Measurements from ENCODE around the gene PAQR3.

Gene PAQR3

GRCh38 chr4:78938868-78939666 is at the start of gene PAQR3:
PAQR3 (minus strand) TSS chr4:78939438; CDS start chr4:78939224, 214 bp downstream.
- DNase-seq (ENCODE audit: low read depth, low spot score), result no peak

GRCh38 chr4:78987683-78988082 is 48.4 kb upstream of the PAQR3 start:
- DNase-seq (ENCODE audit: low read depth, low spot score), result no peak

DNA sequence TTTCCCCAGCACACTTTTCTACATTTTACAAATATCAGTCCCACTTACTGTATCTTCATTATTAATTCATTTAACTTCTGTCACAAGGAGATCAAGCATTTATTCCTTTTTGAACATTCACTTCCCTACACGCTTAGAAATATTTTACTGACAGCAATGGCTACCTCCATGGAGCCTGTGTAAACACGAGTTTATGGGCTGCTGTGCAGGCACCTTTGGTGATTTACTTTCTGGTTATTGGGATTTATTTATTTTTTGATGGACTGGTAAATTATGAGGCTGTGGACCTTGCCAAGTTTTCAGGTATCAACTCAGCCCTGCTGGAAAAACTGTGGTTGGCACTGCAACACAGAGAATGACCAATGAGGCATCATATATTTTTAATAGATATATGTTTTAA is 45.4 kb upstream of the PAQR3 start:
- DNase-seq (ENCODE audit: low read depth, low spot score), result no peak

GRCh38 chr4:78975865-78976264 is 36.6 kb upstream of the PAQR3 start:
- DNase-seq (ENCODE audit: low read depth, low spot score), result no peak

GRCh38 chr4:78971776-78972175 is 32.5 kb upstream of the PAQR3 start:
- no peak for DNase-seq (ENCODE audit: low read depth, low spot score)

DNA sequence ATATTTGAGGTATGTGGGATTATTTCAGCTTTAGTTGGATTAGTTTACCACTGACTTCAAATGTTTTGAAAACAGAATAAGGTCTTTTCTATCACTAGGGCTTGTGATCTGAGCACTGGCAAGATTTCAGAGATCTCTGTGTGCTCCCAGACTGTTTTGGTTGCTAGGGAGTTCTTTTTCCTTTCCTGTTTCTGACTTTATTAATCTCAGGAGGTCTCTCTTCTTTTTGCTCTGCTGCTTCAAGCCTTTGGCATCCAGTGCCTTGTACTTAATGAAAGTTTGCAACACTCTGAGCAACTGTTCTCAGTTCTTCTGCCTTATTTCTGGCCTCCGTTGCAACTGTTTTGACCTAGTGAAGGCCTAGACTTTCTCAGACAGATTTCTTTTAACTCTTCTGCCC is 32.1 kb upstream of the PAQR3 start:
- DNase-seq (ENCODE audit: low read depth, low spot score), result no peak

- no peak for DNase-seq (ENCODE audit: low read depth, low spot score)
These were observed 23.4 kb upstream of the PAQR3 start for GRCh38 chr4:78962597-78963115.

GRCh38 chr4:78960926-78961325 is 21.7 kb upstream of the PAQR3 start:
- DNase-seq (ENCODE audit: low read depth, low spot score), result no peak

GRCh38 chr4:78956975-78957374 is 17.7 kb upstream of the PAQR3 start:
- no peak for DNase-seq (ENCODE audit: low read depth, low spot score)

GRCh38 chr4:78953769-78954666 is 14.8 kb upstream of the PAQR3 start:
- DNase-seq (ENCODE audit: low read depth, low spot score), result no peak

DNA sequence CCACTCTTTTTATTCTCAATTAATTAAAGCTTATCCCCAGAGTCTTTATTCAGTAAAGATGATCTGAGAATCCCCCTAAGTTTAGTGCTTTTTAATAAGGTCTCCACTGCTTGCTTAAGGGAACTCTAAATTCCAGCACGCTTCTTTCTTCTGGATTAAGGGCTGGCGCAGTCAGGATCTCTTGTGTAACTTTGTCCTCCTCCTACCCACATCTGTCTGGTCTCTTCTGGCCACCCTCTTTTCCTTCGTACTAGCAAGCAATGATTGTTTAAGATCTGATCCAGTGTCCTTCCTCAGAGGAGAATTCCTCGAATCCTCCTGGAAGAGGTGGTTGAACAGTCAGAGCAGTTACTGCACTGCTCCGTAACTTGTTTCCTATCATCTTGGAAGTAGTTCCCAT is 14.0 kb upstream of the PAQR3 start:
- DNase-seq (ENCODE audit: low read depth, low spot score), result no peak

DNA sequence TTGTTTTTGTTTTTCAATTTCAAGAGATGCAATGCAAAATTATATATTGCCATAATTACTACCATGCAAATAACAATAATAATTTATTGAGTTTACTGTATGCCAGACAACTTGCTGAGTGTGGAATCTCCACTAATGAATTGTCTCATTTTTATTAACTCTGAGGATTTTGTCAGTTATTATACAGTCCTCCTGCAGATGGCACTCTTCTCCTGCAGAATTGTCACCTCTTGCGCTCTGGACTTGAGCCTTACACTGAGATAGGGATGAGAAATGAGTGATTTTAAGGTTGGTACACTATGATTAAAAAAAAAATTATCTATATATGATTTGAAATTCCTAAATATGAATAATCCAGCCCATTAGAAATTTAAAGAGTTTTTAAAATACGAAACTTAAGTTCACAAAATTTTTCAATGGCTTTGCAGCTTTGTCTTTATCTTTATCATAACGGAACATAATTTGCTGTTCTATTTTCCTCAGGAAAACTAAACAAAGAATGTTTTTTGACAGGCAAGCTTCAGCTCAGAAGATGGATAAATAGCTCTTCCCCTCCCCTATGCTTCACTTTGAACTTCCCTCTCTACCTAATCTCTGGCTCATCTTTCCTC is 12.7 kb upstream of the PAQR3 start:
- DNase-seq (ENCODE audit: low read depth, low spot score), result no peak

- no peak for DNase-seq (ENCODE audit: low read depth, low spot score)
These were observed 10.5 kb upstream of the PAQR3 start for GRCh38 chr4:78949735-78950134.

DNA sequence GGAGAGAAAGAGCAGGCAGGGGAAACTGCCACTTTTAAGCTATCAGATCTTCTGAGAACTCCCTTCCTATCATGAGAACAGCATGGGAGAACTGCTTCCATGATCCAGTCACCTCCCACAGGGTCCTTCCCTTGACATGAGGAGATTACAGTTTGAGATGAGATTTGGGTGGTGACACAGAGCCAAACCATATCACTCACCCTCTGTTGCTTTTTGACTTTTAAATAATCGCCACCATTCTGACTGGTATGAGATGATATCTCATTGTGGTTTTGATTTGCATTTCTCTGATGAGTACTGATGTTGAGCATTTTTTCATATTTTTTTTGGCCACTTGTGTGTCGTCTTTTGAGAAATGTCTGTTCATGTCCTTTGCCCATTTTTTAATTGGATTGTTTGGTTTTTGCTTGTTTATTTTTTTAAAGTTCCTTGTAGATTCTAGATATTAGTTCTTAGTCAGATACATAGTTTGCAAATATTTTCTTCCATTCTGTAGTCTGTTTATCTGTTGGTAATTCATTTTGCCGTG is 6.5 kb upstream of the PAQR3 start:
- no peak for DNase-seq (ENCODE audit: low read depth, low spot score)

GRCh38 chr4:78944381-78944780 is 5.1 kb upstream of the PAQR3 start:
- DNase-seq (ENCODE audit: low read depth, low spot score), result no peak

- no peak for DNase-seq (ENCODE audit: low read depth, low spot score)
These were observed 1.5 kb upstream of the PAQR3 start for GRCh38 chr4:78940752-78941151.

GRCh38 chr4:78939667-78940008 is 400 bp upstream of the PAQR3 start:
- no peak for DNase-seq (ENCODE audit: low read depth, low spot score)

- no peak for DNase-seq (ENCODE audit: low read depth, low spot score)
These were observed 767 bp downstream of the PAQR3 start for GRCh38 chr4:78938474-78938867.

GRCh38 chr4:78937837-78938236 is 1.4 kb downstream of the PAQR3 start:
- no peak for DNase-seq (ENCODE audit: low read depth, low spot score)

GRCh38 chr4:78936989-78937388 is 2.2 kb downstream of the PAQR3 start:
- no peak for DNase-seq (ENCODE audit: low read depth, low spot score)

GRCh38 chr4:78930016-78930629 is 9.1 kb downstream of the PAQR3 start:
- no peak for DNase-seq (ENCODE audit: low read depth, low spot score)

GRCh38 chr4:78928835-78929234 is 10.4 kb downstream of the PAQR3 start:
- DNase-seq (ENCODE audit: low read depth, low spot score), result no peak
